ENCODE data around the gene PGLYRP2. TPM values are rescaled to one million over a fixed set of nuclear protein-coding genes. Genes with fewer than 3 reads are reported as not detected.

Gene PGLYRP2
- total RNA-seq, 1 donor: not detected

DNA sequence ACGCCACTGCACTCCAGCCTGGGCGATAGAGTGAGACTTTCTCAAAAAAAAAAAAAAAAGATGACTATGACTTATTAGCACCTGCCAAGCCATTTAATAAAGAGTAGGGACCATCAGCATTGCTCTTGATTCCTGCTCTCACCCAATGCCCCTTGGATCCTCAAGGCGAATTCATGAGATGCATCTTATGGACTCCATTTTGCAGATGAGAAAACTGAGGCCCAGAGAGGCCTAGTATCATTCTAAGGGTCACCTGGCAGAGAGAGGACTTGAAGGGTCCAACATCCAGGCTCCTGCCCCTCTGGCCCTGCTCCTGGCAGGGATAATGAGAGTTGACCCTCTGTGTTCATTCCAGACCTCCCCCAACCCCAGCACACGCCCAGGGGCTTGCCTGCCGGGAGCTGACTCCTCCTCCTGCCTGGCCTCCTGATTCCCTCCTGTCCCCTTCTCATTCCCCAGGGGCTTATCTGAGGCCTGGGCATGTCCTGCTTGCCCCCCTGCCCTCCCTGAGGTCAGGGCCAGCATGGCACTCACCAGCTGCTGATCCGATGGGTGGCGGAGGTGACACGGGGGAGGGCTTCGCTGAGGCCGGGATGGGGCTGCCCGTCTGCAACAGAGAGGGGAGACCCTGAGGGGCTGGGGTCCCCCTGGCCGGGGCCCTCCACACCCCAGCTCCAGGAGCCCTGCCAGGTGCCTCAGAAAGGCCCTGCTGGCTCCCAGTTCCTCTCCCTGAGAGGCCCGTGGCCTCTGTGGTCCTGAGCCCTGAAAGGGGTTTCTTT lies 37.0 kb downstream of the PGLYRP2 start:
- no peaks in the 10 kb centered on the region for H4K20me1 ChIP-seq (ENCODE audit: insufficient read depth, low read length)
- H3K4me1 ChIP-seq (ENCODE audit: insufficient read depth, low read length): no peaks in the 10 kb centered on the region
- no peak overlapping the region for H2AFZ ChIP-seq (ENCODE audit: low read length)
- H3K27ac ChIP-seq (ENCODE audit: low read depth, low read length): no peak overlapping the region
- H3K4me3 ChIP-seq (ENCODE audit: insufficient read depth, low read length): no peak overlapping the region
- no peaks in the 10 kb centered on the region for H3K79me2 ChIP-seq (ENCODE audit: insufficient read depth, low read length)
- H3K9me3 ChIP-seq (ENCODE audit: low read depth, low read length): no peaks in the 10 kb centered on the region
- no peaks in the 10 kb centered on the region for H3K27me3 ChIP-seq (ENCODE audit: insufficient read depth, low read length)
- H3K4me2 ChIP-seq (ENCODE audit: insufficient read depth, low read length): no peak overlapping the region
- no peaks in the 10 kb centered on the region for H3K36me3 ChIP-seq (ENCODE audit: insufficient read depth, low read length)
- DNase-seq (ENCODE audit: insufficient read length, low spot score, missing footprints): no peak
- TF ChIP-seq, protein P1, sequence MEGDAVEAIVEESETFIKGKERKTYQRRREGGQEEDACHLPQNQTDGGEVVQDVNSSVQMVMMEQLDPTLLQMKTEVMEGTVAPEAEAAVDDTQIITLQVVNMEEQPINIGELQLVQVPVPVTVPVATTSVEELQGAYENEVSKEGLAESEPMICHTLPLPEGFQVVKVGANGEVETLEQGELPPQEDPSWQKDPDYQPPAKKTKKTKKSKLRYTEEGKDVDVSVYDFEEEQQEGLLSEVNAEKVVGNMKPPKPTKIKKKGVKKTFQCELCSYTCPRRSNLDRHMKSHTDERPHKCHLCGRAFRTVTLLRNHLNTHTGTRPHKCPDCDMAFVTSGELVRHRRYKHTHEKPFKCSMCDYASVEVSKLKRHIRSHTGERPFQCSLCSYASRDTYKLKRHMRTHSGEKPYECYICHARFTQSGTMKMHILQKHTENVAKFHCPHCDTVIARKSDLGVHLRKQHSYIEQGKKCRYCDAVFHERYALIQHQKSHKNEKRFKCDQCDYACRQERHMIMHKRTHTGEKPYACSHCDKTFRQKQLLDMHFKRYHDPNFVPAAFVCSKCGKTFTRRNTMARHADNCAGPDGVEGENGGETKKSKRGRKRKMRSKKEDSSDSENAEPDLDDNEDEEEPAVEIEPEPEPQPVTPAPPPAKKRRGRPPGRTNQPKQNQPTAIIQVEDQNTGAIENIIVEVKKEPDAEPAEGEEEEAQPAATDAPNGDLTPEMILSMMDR (IDR thresholded peaks at IDR 0.05; ENCODE audit: extremely low read depth, low read depth, low read length): no peak

DNA sequence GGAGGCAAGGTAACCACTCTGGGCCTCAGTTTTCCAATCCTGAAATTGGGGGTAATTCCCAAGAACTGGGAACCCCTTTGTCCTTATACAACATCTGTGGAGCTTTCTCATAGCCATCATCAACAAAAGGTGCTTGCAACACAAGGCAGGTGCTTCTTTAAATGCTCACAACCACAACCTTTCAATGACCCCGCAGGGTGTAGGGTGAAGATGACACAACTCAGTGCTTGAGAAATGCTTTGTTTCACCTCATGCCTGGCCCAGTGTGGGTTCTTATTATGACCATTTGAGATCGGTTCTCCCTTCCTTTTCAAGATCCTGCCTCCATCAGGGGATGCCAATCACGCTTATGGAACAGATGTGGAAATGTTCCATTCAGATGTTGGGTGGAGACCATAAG lies 38.0 kb downstream of the PGLYRP2 start:
- Histone ChIP-seq H3K4me1 (ENCODE audit: insufficient read depth, low read length) (no peaks in the 10 kb centered on the region), H2AFZ (ENCODE audit: low read length) (no peak overlapping the region), H3K9me3 (ENCODE audit: low read depth, low read length) (no peaks in the 10 kb centered on the region), H3K4me2 (ENCODE audit: insufficient read depth, low read length) (no peak overlapping the region), H3K36me3 (ENCODE audit: insufficient read depth, low read length) (no peaks in the 10 kb centered on the region), H3K27ac (ENCODE audit: low read depth, low read length) (no peak overlapping the region), H4K20me1 (ENCODE audit: insufficient read depth, low read length) (no peaks in the 10 kb centered on the region), H3K4me3 (ENCODE audit: insufficient read depth, low read length) (no peak overlapping the region), H3K27me3 (ENCODE audit: insufficient read depth, low read length) (no peaks in the 10 kb centered on the region), H3K79me2 (ENCODE audit: insufficient read depth, low read length) (no peaks in the 10 kb centered on the region)
- no peak for DNase-seq (ENCODE audit: insufficient read length, low spot score, missing footprints)
- TF ChIP-seq, protein P1 (IDR thresholded peaks at IDR 0.05; ENCODE audit: extremely low read depth, low read depth, low read length): no peak

DNA sequence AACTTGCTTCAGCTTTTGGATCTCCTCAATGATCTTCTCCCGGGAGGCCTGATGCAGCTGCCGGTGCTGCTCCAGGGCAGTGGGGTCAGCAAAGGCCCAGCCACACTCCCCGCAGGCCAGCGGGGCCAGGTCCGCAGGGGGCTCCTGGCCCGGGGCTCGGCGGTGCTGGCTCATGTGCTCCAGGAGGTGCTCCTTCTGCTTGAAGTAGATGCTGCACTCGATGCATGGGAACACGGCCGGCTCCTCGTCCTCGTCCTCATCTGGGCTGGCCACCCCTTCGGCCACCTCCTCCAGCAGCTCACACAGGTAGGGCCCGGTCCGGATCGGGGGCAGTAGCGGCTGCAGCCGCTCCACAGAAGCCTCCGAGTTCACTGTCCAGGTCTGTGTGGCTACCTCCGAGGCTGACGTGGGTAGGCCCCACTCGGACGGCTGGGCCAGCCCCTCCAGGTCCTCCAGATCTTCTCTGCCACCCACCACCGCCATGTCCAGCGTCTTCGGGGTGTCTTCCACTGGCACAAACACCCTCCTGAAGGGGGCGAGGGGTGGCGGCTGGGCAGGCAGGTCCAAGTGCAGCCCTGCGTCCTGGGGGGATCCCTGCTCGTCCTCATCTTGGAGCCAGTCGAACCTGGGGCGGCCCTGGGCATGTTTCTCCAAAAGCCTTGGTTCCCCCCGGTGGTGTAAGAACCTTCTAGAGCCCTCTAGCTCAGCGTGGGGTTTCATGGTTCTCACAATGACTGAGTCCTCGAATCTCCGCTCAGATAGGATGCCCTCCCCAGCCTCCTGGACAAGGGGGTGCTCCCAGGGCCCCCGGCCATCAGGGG lies 39.3 kb downstream of the PGLYRP2 start:
- Histone ChIP-seq H3K9me3 (ENCODE audit: low read depth, low read length) (no peaks in the 10 kb centered on the region), H4K20me1 (ENCODE audit: insufficient read depth, low read length) (no peaks in the 10 kb centered on the region), H3K79me2 (ENCODE audit: insufficient read depth, low read length) (no peaks in the 10 kb centered on the region), H3K27ac (ENCODE audit: low read depth, low read length) (no peak overlapping the region), H2AFZ (ENCODE audit: low read length) (no peak overlapping the region), H3K27me3 (ENCODE audit: insufficient read depth, low read length) (no peaks in the 10 kb centered on the region), H3K4me3 (ENCODE audit: insufficient read depth, low read length) (no peak overlapping the region), H3K36me3 (ENCODE audit: insufficient read depth, low read length) (no peaks in the 10 kb centered on the region), H3K4me2 (ENCODE audit: insufficient read depth, low read length) (no peak overlapping the region), H3K4me1 (ENCODE audit: insufficient read depth, low read length) (no peaks in the 10 kb centered on the region)
- TF ChIP-seq, protein P1 (IDR thresholded peaks at IDR 0.05; ENCODE audit: extremely low read depth, low read depth, low read length): no peak
- no peak for DNase-seq (ENCODE audit: insufficient read length, low spot score, missing footprints)
